A549 (cell line): ENCODE data around the gene CNP.

Experiments used
- CHD2 ChIP-seq: fragments of 150-350 bp; IDR thresholded peaks from 2 replicates; pipeline ENCODE4 v1.6.1; 2014; ENCODE audit warnings: low read length; ENCODE audit not compliant: partially characterized antibody
- CTCF ChIP-seq: fragments of >200 bp; sonication (Bioruptor Twin); formaldehyde crosslinking; IDR thresholded peaks from 3 replicates; pipeline ENCODE4 v1.5.1; 2016
- KDM1A ChIP-seq: fragments of 200-600 bp; sonication (generic); IDR thresholded peaks from 2 replicates; pipeline ENCODE4 v1.6.1; 2016; ENCODE audit warnings: low read depth, mild to moderate bottlenecking
- MAZ ChIP-seq: fragments of 150-350 bp; IDR thresholded peaks from 2 replicates; pipeline ENCODE4 v1.6.1; 2014; ENCODE audit warnings: antibody characterized with exemption, low read depth, low read length, borderline replicate concordance
- POLR2A ChIP-seq: IDR thresholded peaks from 2 replicates; pipeline ENCODE4 v1.6.1; 2012; ENCODE audit warnings: mild to moderate bottlenecking, low read length
- POLR2AphosphoS2 ChIP-seq: conservative IDR thresholded peaks from 2 replicates; pipeline ENCODE4 v1.6.1; 2012; ENCODE audit warnings: low read length, improper control_type of control experiment, inconsistent platforms
- RAD21 ChIP-seq, 2 experiments: fragments of >200 bp in 1 of 2; sonication (Bioruptor Twin) in 1 of 2; formaldehyde crosslinking in 1 of 2; IDR thresholded peaks in 1 of 2; conservative IDR thresholded peaks in 1 of 2; 2 replicates in 1 of 2; 3 replicates in 1 of 2; pipeline ENCODE4 v1.6.1; 2012 to 2018; ENCODE audit warnings: inconsistent platforms in 1 of 2
- RCOR1 ChIP-seq: fragments of 150-350 bp; IDR thresholded peaks from 2 replicates; pipeline ENCODE4 v1.6.1; 2014; ENCODE audit warnings: antibody characterized with exemption, low read length, low read depth
- REST ChIP-seq: fragments of 200-600 bp; sonication (generic); IDR thresholded peaks from 2 replicates; pipeline ENCODE4 v1.6.1; 2016; ENCODE audit warnings: antibody characterized with exemption, mild to moderate bottlenecking, moderate library complexity
- TP53 ChIP-seq: fragments of 250-450 bp; sonication (Bioruptor Pico); IDR thresholded peaks from 2 replicates; pipeline ENCODE4 v1.5.0; 2021; ENCODE audit warnings: mild to moderate bottlenecking, moderate library complexity
- USF2 ChIP-seq: fragments of 450-650 bp; IDR thresholded peaks from 2 replicates; pipeline ENCODE4 v1.6.1; 2014; ENCODE audit warnings: antibody characterized with exemption

- TF ChIP-seq RCOR1 (no peak), CTCF (no peak), POLR2AphosphoS2 (no peak), RAD21 (conservative IDR thresholded peaks at IDR 0.05 in 1 of 2, IDR thresholded peaks at IDR 0.05 in 1 of 2) (no peak), KDM1A (no peak), POLR2A (no peak), CHD2 (no peak), TP53 (CRISPR knock-in tag) (no peak), REST (no peak), MAZ (no peak), USF2 (no peak)
These were observed 49.8 kb downstream of the CNP start for GRCh38 chr17:42016411-42016831.
